SK-N-SH treated with all-trans-retinoic acid at 6 μM for 48 hours (cell line): ENCODE results near the gene ARAP1.

Experiments
- ATAC-seq: fragments of 200-7000 bp; cut with Tn5 transposase; 3 replicates; pipeline ENCODE4 v1.9.1; 2020; ENCODE audit warnings: mild to moderate bottlenecking, moderate library complexity
- ARNTL ChIP-seq: fragments of 450-650 bp; formaldehyde crosslinking; IDR thresholded peaks from 2 replicates; pipeline ENCODE4 v1.5.0; 2020; ENCODE audit warnings: low read depth, mild to moderate bottlenecking, moderate library complexity, borderline replicate concordance
- BACH2 ChIP-seq: fragments of 250-450 bp; sonication (Bioruptor Pico); IDR thresholded peaks from 2 replicates; pipeline ENCODE4 v1.9.0; 2021; ENCODE audit warnings: mild to moderate bottlenecking, borderline replicate concordance
- CREB5 ChIP-seq: fragments of 250-450 bp; sonication (Bioruptor Pico); IDR thresholded peaks from 2 replicates; pipeline ENCODE4 v1.5.1; 2020; ENCODE audit warnings: low read depth, mild to moderate bottlenecking, moderate library complexity
- CSDC2 ChIP-seq: fragments of 250-450 bp; sonication (Bioruptor Pico); IDR thresholded peaks from 2 replicates; pipeline ENCODE4 v1.5.0; 2020; ENCODE audit warnings: mild to moderate bottlenecking, moderate library complexity
- CSRNP3 ChIP-seq: fragments of 250-450 bp; sonication (Bioruptor Pico); IDR thresholded peaks from 2 replicates; pipeline ENCODE4 v1.5.1; 2021; ENCODE audit warnings: mild to moderate bottlenecking, moderate library complexity
- OSR1 ChIP-seq: fragments of 250-450 bp; sonication (Bioruptor Pico); IDR thresholded peaks from 2 replicates; pipeline ENCODE4 v1.8.0; 2022; ENCODE audit warnings: moderate library complexity, mild to moderate bottlenecking, inconsistent platforms
- PATZ1 ChIP-seq: fragments of 250-450 bp; sonication (Bioruptor Pico); IDR thresholded peaks from 2 replicates; pipeline ENCODE4 v1.8.0; 2020; ENCODE audit warnings: mild to moderate bottlenecking, moderate library complexity, borderline replicate concordance
- POU6F1 ChIP-seq: fragments of 250-450 bp; sonication (Bioruptor Pico); IDR thresholded peaks from 2 replicates; pipeline ENCODE4 v1.8.0; 2021; ENCODE audit warnings: low read depth, mild to moderate bottlenecking, moderate library complexity, borderline replicate concordance
- PPARA ChIP-seq: fragments of 250-450 bp; sonication (Bioruptor Pico); IDR thresholded peaks from 2 replicates; pipeline ENCODE4 v1.5.0; 2020; ENCODE audit warnings: mild to moderate bottlenecking, borderline replicate concordance
- RARB ChIP-seq: fragments of 250-450 bp; sonication (Bioruptor Pico); IDR thresholded peaks from 2 replicates; pipeline ENCODE4 v1.8.0; 2021; ENCODE audit warnings: mild to moderate bottlenecking, moderate library complexity
- SNAI2 ChIP-seq: fragments of 250-450 bp; sonication (Bioruptor Pico); IDR thresholded peaks from 2 replicates; pipeline ENCODE4 v1.5.0; 2020; ENCODE audit warnings: mild to moderate bottlenecking, moderate library complexity
- TCF4 ChIP-seq: fragments of 250-450 bp; sonication (Bioruptor Pico); IDR thresholded peaks from 2 replicates; pipeline ENCODE4 v1.8.0; 2021; ENCODE audit warnings: mild to moderate bottlenecking, moderate library complexity, borderline replicate concordance
- TOX ChIP-seq: fragments of 250-450 bp; sonication (Bioruptor Pico); IDR thresholded peaks from 2 replicates; pipeline ENCODE4 v1.8.0; 2021; ENCODE audit warnings: mild to moderate bottlenecking, moderate library complexity, borderline replicate concordance
- TSHZ2 ChIP-seq: fragments of 250-450 bp; sonication (Bioruptor Pico); IDR thresholded peaks from 2 replicates; pipeline ENCODE4 v1.5.0; 2020; ENCODE audit warnings: mild to moderate bottlenecking, moderate library complexity
- ZC3H10 ChIP-seq: fragments of 250-450 bp; sonication (Bioruptor Pico); IDR thresholded peaks from 2 replicates; pipeline ENCODE4 v1.5.1; 2021; ENCODE audit warnings: mild to moderate bottlenecking, moderate library complexity
- ZNF70 ChIP-seq: fragments of 450-650 bp; formaldehyde crosslinking; IDR thresholded peaks from 2 replicates; pipeline ENCODE4 v1.5.0; 2020; ENCODE audit warnings: mild to moderate bottlenecking, moderate library complexity
- ZNF8 ChIP-seq: fragments of 450-650 bp; formaldehyde crosslinking; IDR thresholded peaks from 2 replicates; pipeline ENCODE4 v1.5.0; 2020; ENCODE audit warnings: mild to moderate bottlenecking, moderate library complexity

The ARAP1 gene

GRCh38 chr11:72653649-72654048 lies 98.6 kb downstream of the ARAP1 start:
- TF ChIP-seq PATZ1 (CRISPR knock-in tag) (no peak), ZNF70 (CRISPR knock-in tag) (no peak), CREB5 (CRISPR knock-in tag) (no peak), TSHZ2 (no peak)
- ATAC-seq, result no peak

- TF ChIP-seq BACH2 (no peak), ZNF70 (CRISPR knock-in tag) (no peak), ARNTL (CRISPR knock-in tag) (no peak), CSRNP3 (CRISPR knock-in tag) (no peak), TSHZ2 (no peak), POU6F1 (CRISPR knock-in tag) (no peak), TOX (CRISPR knock-in tag) (no peak), RARB (CRISPR knock-in tag) (no peak), ZC3H10 (CRISPR knock-in tag) (no peak), TCF4 (CRISPR knock-in tag) (no peak), SNAI2 (CRISPR knock-in tag) (no peak), ZNF8 (CRISPR knock-in tag) (no peak), OSR1 (CRISPR knock-in tag) (no peak), CSDC2 (CRISPR knock-in tag) (no peak)
Observed at GRCh38 chr11:72652873-72653630, 99.2 kb downstream of the ARAP1 start.

GRCh38 chr11:72652133-72652532 lies 100.1 kb downstream of the ARAP1 start:
- ATAC-seq, result no peak
- TF ChIP-seq PATZ1 (CRISPR knock-in tag), result no peak
- TF ChIP-seq PPARA, result no peak
- no peak for TF ChIP-seq RARB (CRISPR knock-in tag)
- TF ChIP-seq ZC3H10 (CRISPR knock-in tag), result no peak

More at GRCh38 chr11:72652873-72653630, 99.2 kb downstream of the ARAP1 start:
- no peak for ATAC-seq
